ENCODE data around the gene MICAL3.
"Not testable (repeated sequence)": the region's sequence is repeated elsewhere in the genome, so short reads cannot be mapped to it uniquely, and the experiment has no call there.

Gene MICAL3

GRCh38 chr22:18058371-18059093, 34.2 kb upstream of the MICAL3 start:
- DNase-seq: no peak

GRCh38 chr22:18057568-18058209, 33.3 kb upstream of the MICAL3 start:
- no peak for DNase-seq

- DNase-seq: no peak
These were observed 32.6 kb upstream of the MICAL3 start for GRCh38 chr22:18056807-18057474.

- no peak for DNase-seq
These were observed 31.9 kb upstream of the MICAL3 start for GRCh38 chr22:18056161-18056666.

GRCh38 chr22:18055619-18056160, 31.3 kb upstream of the MICAL3 start:
- no peak for DNase-seq

GRCh38 chr22:18053216-18053946, 29.0 kb upstream of the MICAL3 start:
- DNase-seq: not testable (repeated sequence)

GRCh38 chr22:18051113-18051512, 26.8 kb upstream of the MICAL3 start:
- not testable (repeated sequence) for DNase-seq

GRCh38 chr22:18050065-18050464, 25.7 kb upstream of the MICAL3 start:
- no peak for DNase-seq

GRCh38 chr22:18048441-18048898, 24.1 kb upstream of the MICAL3 start:
- DNase-seq: no peak

- no peak for DNase-seq
These were observed 23.7 kb upstream of the MICAL3 start for GRCh38 chr22:18048041-18048440.

GRCh38 chr22:18045794-18046193, 21.4 kb upstream of the MICAL3 start:
- DNase-seq: no peak

GRCh38 chr22:18044548-18045271, 20.3 kb upstream of the MICAL3 start:
- DNase-seq: no peak

- no peak for DNase-seq
These were observed 18.3 kb upstream of the MICAL3 start for GRCh38 chr22:18042685-18043084.

- DNase-seq: not testable (repeated sequence)
These were observed 16.5 kb upstream of the MICAL3 start for GRCh38 chr22:18040898-18041297.

- DNase-seq: no peak
These were observed 11.4 kb upstream of the MICAL3 start for GRCh38 chr22:18035751-18036150.

- no peak for DNase-seq
These were observed 9.7 kb upstream of the MICAL3 start for GRCh38 chr22:18034076-18034475.

GRCh38 chr22:18033204-18033998, 9.0 kb upstream of the MICAL3 start:
- DNase-seq: no peak

- no peak for DNase-seq
These were observed 8.2 kb upstream of the MICAL3 start for GRCh38 chr22:18032455-18033101.

GRCh38 chr22:18031695-18032454, 7.5 kb upstream of the MICAL3 start:
- DNase-seq: no peak
